Activated CD4-positive, alpha-beta T cell treated with anti-CD3 and anti-CD28 coated beads for 36 hours (primary cell): ENCODE data around the gene RFFL. TPM values are rescaled to one million over a fixed set of nuclear protein-coding genes. Genes with fewer than 3 reads are reported as not detected.
"Not testable (repeated sequence)": the region's sequence is repeated elsewhere in the genome, so short reads cannot be mapped to it uniquely, and the experiment has no call there.

Source experiments
- ATAC-seq: fragments of 200-7000 bp; cut with Tn5 transposase; one replicate; pipeline ENCODE4 v1.10.0; 2021; ENCODE audit warnings: mild to moderate bottlenecking, moderate library complexity
- CTCF ChIA-PET: fragments of 350-600 bp; sonication (Branson Sonifier 250); formaldehyde crosslinking; loops from one replicate; lab custom pipeline; 2021; ENCODE audit warnings: antibody characterized with exemption; lab: Charles Lee
- POLR2A ChIA-PET: fragments of 350-600 bp; sonication (Branson Sonifier 250); formaldehyde crosslinking; loops from one replicate; lab custom pipeline; 2021; ENCODE audit warnings: antibody characterized with exemption, inconsistent platforms; lab: Charles Lee
- DNase-seq: peaks from one replicate; pipeline ENCODE4 v3.0.0-alpha.2; 2020
- H3K27ac Mint-ChIP-seq: one replicate; pipeline ENCODE4 v1.8.0; 2021; ENCODE audit warnings: mixed read lengths
- H3K27me3 Mint-ChIP-seq: one replicate; pipeline ENCODE4 v1.8.0; 2021; ENCODE audit warnings: mixed read lengths
- H3K36me3 Mint-ChIP-seq: one replicate; pipeline ENCODE4 v1.8.0; 2021; ENCODE audit warnings: low read depth, mixed read lengths
- H3K4me1 Mint-ChIP-seq: one replicate; pipeline ENCODE4 v1.8.0; 2021; ENCODE audit warnings: mixed read lengths
- H3K4me3 Mint-ChIP-seq: one replicate; pipeline ENCODE4 v1.8.0; 2021; ENCODE audit warnings: mild to moderate bottlenecking, moderate library complexity, mixed read lengths
- H3K9me3 Mint-ChIP-seq: one replicate; pipeline ENCODE4 v1.8.0; 2021; ENCODE audit warnings: low read depth, mixed read lengths
- intact Hi-C, 2 experiments: fragments of 100-400 bp; cut with DNase I in 1 of 2; cut with micrococcal nuclease in 1 of 2; formaldehyde crosslinking; loops; one replicate each; pipeline versions ENCODE4 v1.14.2 to v1.15.1; 2022 to 2024; cut with DNase I, micrococcal nuclease
- total RNA-seq, 2 experiments: library from RNA; stranded (reverse); gene quantifications; one replicate each; pipeline ENCODE4 v1.2.3, GENCODE V29; 2021

The RFFL gene
- 10 to 100 TPM; 19.2 to 22.9 TPM for total RNA-seq

- ChIA-PET CTCF (interaction anchor here (0.6 to 4.0 kb wide), 16 partner anchors 9 to 179 kb away, joined by 3 to 21 read pairs (median 4); partner anchors contain the start of gene SLFN5), POLR2A (interaction anchor here (0.7 to 2.5 kb wide), 8 partner anchors 9 to 105 kb away, joined by 3 to 19 read pairs (median 6); no protein-coding TSS in a partner anchor)
- Mint-ChIP-seq H3K4me1 (peaks cover 62% of the 10 kb centered on the region), H3K9me3 (no peaks in the 10 kb centered on the region), H3K27ac (peak within 1 kb of the TSS; percentile 80), H3K27me3 (no peaks in the 10 kb centered on the region), H3K4me3 (peak within 1 kb of the TSS; percentile 12), H3K36me3 (peaks cover 31% of the 10 kb centered on the region)
- intact Hi-C loops: loop anchor here (1.0 to 5.0 kb wide), 11 partner anchors 10 to 681 kb away; partner anchors contain the start of genes CCT6B (in 1 of the 2), LIG3 (in 1 of the 2) and ZNF830 (in 1 of the 2)
- DNase-seq: peak; percentile 94
- peak; percentile 98 for ATAC-seq
Observed at GRCh38 chr17:35063514-35064223, at the start of gene RFFL. RFFL (minus strand) TSS chr17:35063707; CDS start chr17:35026553, 37,154 bp downstream.

GRCh38 chr17:35110791-35111190 is 47.3 kb upstream of the RFFL start:
- H3K4me3 Mint-ChIP-seq, intact Hi-C loops, H3K27ac Mint-ChIP-seq, POLR2A ChIA-PET, H3K27me3 Mint-ChIP-seq, DNase-seq, H3K9me3 Mint-ChIP-seq, H3K4me1 Mint-ChIP-seq, ATAC-seq: not testable (repeated sequence)
- CTCF ChIA-PET: interaction anchor here (1.4 to 1.7 kb wide), 2 partner anchors 9 to 89 kb away, joined by 3 to 7 read pairs; partner anchors contain the start of gene RAD51D
- peaks cover 29% of the 10 kb centered on the region for H3K36me3 Mint-ChIP-seq

- intact Hi-C loops: no loop called here
- Mint-ChIP-seq H3K27ac (no peak overlapping the region), H3K4me1 (peaks cover 7% of the 10 kb centered on the region), H3K4me3 (no peak overlapping the region), H3K36me3 (peaks cover 37% of the 10 kb centered on the region), H3K9me3 (no peaks in the 10 kb centered on the region), H3K27me3 (no peaks in the 10 kb centered on the region)
- ATAC-seq (no peak), DNase-seq (no peak)
- ChIA-PET POLR2A (no interaction called here), CTCF (interaction anchor here (0.8 kb wide), 1 partner anchor 131 kb away, joined by 4 read pairs; no protein-coding TSS in a partner anchor)
Observed at GRCh38 chr17:35104844-35105450, 41.4 kb upstream of the RFFL start.

- H3K4me1 Mint-ChIP-seq: peaks cover 5% of the 10 kb centered on the region
- no peak overlapping the region for H3K27ac Mint-ChIP-seq
- intact Hi-C loops: no loop called here
- no peak overlapping the region for H3K4me3 Mint-ChIP-seq
- POLR2A ChIA-PET: no interaction called here
- no peak for DNase-seq
- no peaks in the 10 kb centered on the region for H3K9me3 Mint-ChIP-seq
- no peaks in the 10 kb centered on the region for H3K27me3 Mint-ChIP-seq
- CTCF ChIA-PET: interaction anchor here (0.7 to 1.6 kb wide), 3 partner anchors 11 to 99 kb away, joined by 3 to 10 read pairs (median 3); partner anchors contain the start of gene RAD51D
- peaks cover 40% of the 10 kb centered on the region for H3K36me3 Mint-ChIP-seq
- ATAC-seq: no peak
Observed at GRCh38 chr17:35103271-35103670, 39.8 kb upstream of the RFFL start.

- Mint-ChIP-seq H3K4me1 (peaks cover 5% of the 10 kb centered on the region), H3K36me3 (peaks cover 36% of the 10 kb centered on the region), H3K9me3 (no peaks in the 10 kb centered on the region), H3K27ac (no peak overlapping the region), H3K4me3 (no peak overlapping the region), H3K27me3 (no peaks in the 10 kb centered on the region)
- no peak for ATAC-seq
- DNase-seq: no peak
- ChIA-PET POLR2A (no interaction called here), CTCF (interaction anchor here (1.6 kb wide), 1 partner anchor 18 kb away, joined by 10 read pairs; the partner anchor contains the start of gene RAD51D)
- intact Hi-C loops: no loop called here
Observed at GRCh38 chr17:35101725-35102124, 38.2 kb upstream of the RFFL start.

GRCh38 chr17:35101036-35101435 is 37.5 kb upstream of the RFFL start:
- ChIA-PET POLR2A (no interaction called here), CTCF (interaction anchor here (1.7 kb wide), 1 partner anchor 11 kb away, joined by 7 read pairs; no protein-coding TSS in a partner anchor)
- DNase-seq: no peak
- intact Hi-C loops: no loop called here
- peaks cover 5% of the 10 kb centered on the region for H3K4me1 Mint-ChIP-seq
- no peaks in the 10 kb centered on the region for H3K27me3 Mint-ChIP-seq
- no peak for ATAC-seq
- H3K9me3 Mint-ChIP-seq: no peaks in the 10 kb centered on the region
- no peak overlapping the region for H3K4me3 Mint-ChIP-seq
- peaks cover 29% of the 10 kb centered on the region for H3K36me3 Mint-ChIP-seq
- H3K27ac Mint-ChIP-seq: no peak overlapping the region

GRCh38 chr17:35099908-35100307 is 36.4 kb upstream of the RFFL start:
- DNase-seq (no peak), ATAC-seq (no peak)
- H3K27ac Mint-ChIP-seq: no peak overlapping the region
- ChIA-PET POLR2A (no interaction called here), CTCF (interaction anchor here (1.7 kb wide), 1 partner anchor 10 kb away, joined by 7 read pairs; no protein-coding TSS in a partner anchor)
- H3K27me3 Mint-ChIP-seq: no peaks in the 10 kb centered on the region
- peaks cover 5% of the 10 kb centered on the region for H3K4me1 Mint-ChIP-seq
- peaks cover 27% of the 10 kb centered on the region for H3K36me3 Mint-ChIP-seq
- intact Hi-C loops: no loop called here
- H3K9me3 Mint-ChIP-seq: no peaks in the 10 kb centered on the region
- H3K4me3 Mint-ChIP-seq: no peak overlapping the region

- intact Hi-C loops: no loop called here
- Mint-ChIP-seq H3K9me3 (no peaks in the 10 kb centered on the region), H3K4me1 (peaks cover 5% of the 10 kb centered on the region), H3K4me3 (no peak overlapping the region), H3K36me3 (peaks cover 22% of the 10 kb centered on the region), H3K27me3 (no peaks in the 10 kb centered on the region), H3K27ac (no peak overlapping the region)
- CTCF ChIA-PET: interaction anchor here (0.6 to 1.6 kb wide), 2 partner anchors 22 to 61 kb away, joined by 4 to 5 read pairs; partner anchors contain the start of gene RAD51D
- no peak for DNase-seq
- no peak for ATAC-seq
- POLR2A ChIA-PET: interaction anchor here (0.7 kb wide), 1 partner anchor 29 kb away, joined by 4 read pairs; no protein-coding TSS in a partner anchor
Observed at GRCh38 chr17:35097776-35098175, 34.3 kb upstream of the RFFL start.

GRCh38 chr17:35095741-35096140 is 32.2 kb upstream of the RFFL start:
- Mint-ChIP-seq H3K9me3 (no peaks in the 10 kb centered on the region), H3K36me3 (peaks cover 15% of the 10 kb centered on the region), H3K27ac (no peak overlapping the region), H3K4me1 (peaks cover 10% of the 10 kb centered on the region), H3K27me3 (no peaks in the 10 kb centered on the region), H3K4me3 (no peak overlapping the region)
- POLR2A ChIA-PET: no interaction called here
- DNase-seq (no peak), ATAC-seq (no peak)
- CTCF ChIA-PET: interaction anchor here (0.9 to 2.2 kb wide), 2 partner anchors 24 to 98 kb away, joined by 3 to 12 read pairs; partner anchors contain the start of gene RAD51D
- intact Hi-C loops: no loop called here

GRCh38 chr17:35094902-35095301 is 31.4 kb upstream of the RFFL start:
- intact Hi-C loops: no loop called here

GRCh38 chr17:35090707-35091106 is 27.2 kb upstream of the RFFL start:
- H3K4me3 Mint-ChIP-seq: peak overlapping the region; percentile 77

More at GRCh38 chr17:35094902-35095301, 31.4 kb upstream of the RFFL start:
- H3K9me3 Mint-ChIP-seq: no peaks in the 10 kb centered on the region
- DNase-seq (no peak), ATAC-seq (peak; percentile 68)
- H3K36me3 Mint-ChIP-seq: peaks cover 9% of the 10 kb centered on the region
- ChIA-PET POLR2A (no interaction called here), CTCF (interaction anchor here (0.6 to 2.2 kb wide), 5 partner anchors 10 to 97 kb away, joined by 3 to 12 read pairs (median 4); partner anchors contain the start of gene RAD51D)
- no peaks in the 10 kb centered on the region for H3K27me3 Mint-ChIP-seq
- H3K4me1 Mint-ChIP-seq: peaks cover 11% of the 10 kb centered on the region
- H3K4me3 Mint-ChIP-seq: no peak overlapping the region
- no peak overlapping the region for H3K27ac Mint-ChIP-seq

More at GRCh38 chr17:35090707-35091106, 27.2 kb upstream of the RFFL start:
- DNase-seq, H3K36me3 Mint-ChIP-seq, H3K27ac Mint-ChIP-seq, intact Hi-C loops, H3K27me3 Mint-ChIP-seq, ATAC-seq, H3K9me3 Mint-ChIP-seq: not testable (repeated sequence)
- peaks cover 39% of the 10 kb centered on the region for H3K4me1 Mint-ChIP-seq
- ChIA-PET POLR2A (interaction anchor here (0.6 kb wide), 1 partner anchor 484 kb away, joined by 3 read pairs; no protein-coding TSS in a partner anchor), CTCF (interaction anchor here (1.0 to 2.8 kb wide), 10 partner anchors 9 to 132 kb away, joined by 3 to 34 read pairs (median 12); partner anchors contain the start of genes RAD51D and RFFL)
